Stimulated activated CD8-positive, alpha-beta memory T cell treated with anti-CD3 and anti-CD28 coated beads, Interleukin-7, amount 100 ng/mL, for 1 hour (primary cell): Measurements from ENCODE around the gene SPPL2C.

Experiments
- DNase-seq, 2 donors: peaks; one replicate each; pipeline ENCODE4 v3.0.0-alpha.2; 2020; ENCODE audit warnings: low read depth in 2 of 2

Gene SPPL2C

GRCh38 chr17:45877467-45877866 is 32.8 kb downstream of the SPPL2C start:
- DNase-seq: no peak

GRCh38 chr17:45883063-45883462 is 38.4 kb downstream of the SPPL2C start:
- no peak for DNase-seq

GRCh38 chr17:45886852-45887251 is 42.2 kb downstream of the SPPL2C start:
- DNase-seq: no peak

GRCh38 chr17:45888392-45888791 is 43.7 kb downstream of the SPPL2C start:
- DNase-seq: no peak

- DNase-seq: no peak
These were observed 44.9 kb downstream of the SPPL2C start for GRCh38 chr17:45889579-45889978.

- DNase-seq: no peak
These were observed 49.0 kb downstream of the SPPL2C start for GRCh38 chr17:45893725-45894021.

GRCh38 chr17:45894022-45894784 is 49.5 kb downstream of the SPPL2C start, which contains the start of gene MAPT:
TSS of gene MAPT (plus strand) at chr17:45894554. CDS start at chr17:45962338, 67,784 bp downstream.
- peak; percentile 41 to 58 for DNase-seq

- DNase-seq: no peak
These were observed 50.8 kb downstream of the SPPL2C start for GRCh38 chr17:45895304-45895968.

- DNase-seq: no peak
These were observed 51.5 kb downstream of the SPPL2C start for GRCh38 chr17:45895969-45896785.
